Psoas muscle (tissue), 8 donors: ENCODE data around the gene ZC2HC1C. TPM values are rescaled to one million over a fixed set of nuclear protein-coding genes. Genes with fewer than 3 reads are reported as not detected.

Experiments used
- ATAC-seq, 4 donors: fragments of 200-7000 bp; cut with Tn5 transposase; one replicate each; pipeline ENCODE4 v1.9.1; 2020; ENCODE audit warnings: moderate library complexity in 3 of 4, mild to moderate bottlenecking in 2 of 4
- DNase-seq, 2 donors: peaks; one replicate each; pipeline ENCODE4 v3.0.0-alpha.2; 2020
- H3K27ac ChIP-seq: fragments of 200-600 bp; one replicate; pipeline ENCODE4 v1.8.0; 2022
- H3K27me3 ChIP-seq, 3 donors: fragments of 200-600 bp in 1 of 3; one replicate each; pipeline versions ENCODE4 v1.6.1 to v1.8.0; 2013 to 2022; ENCODE audit warnings: low read length in 2 of 3, mild to moderate bottlenecking in 2 of 3, moderate library complexity in 1 of 3; ENCODE audit not compliant: insufficient read depth in 3 of 3
- H3K36me3 ChIP-seq, 2 donors: fragments of 200-600 bp in 1 of 2; one replicate each; pipeline versions ENCODE4 v1.6.1 to v1.8.0; 2013 to 2022; ENCODE audit warnings: low read depth in 1 of 2, mild to moderate bottlenecking in 1 of 2, moderate library complexity in 1 of 2; ENCODE audit not compliant: insufficient read depth in 1 of 2
- H3K4me1 ChIP-seq: fragments of 200-600 bp; one replicate; pipeline ENCODE4 v1.8.0; 2022
- H3K4me3 ChIP-seq: fragments of 200-600 bp; one replicate; pipeline ENCODE4 v1.8.0; 2022; ENCODE audit warnings: mild to moderate bottlenecking
- H3K9me3 ChIP-seq: fragments of 200-600 bp; one replicate; pipeline ENCODE4 v1.8.0; 2022
- CTCF ChIP-seq: fragments of 200-600 bp; IDR thresholded peaks from one replicate; pipeline ENCODE4 v1.8.0; 2022; ENCODE audit warnings: antibody characterized with exemption
- WGBS, 3 donors: extraction: QIAGEN DNeasy Blood & Tissue Kit; methylation state at CpG; one replicate each; pipeline versions ENCODE4 v1.1.6 to v1.1.7; 2013; 5-methylcytosine and 5-hydroxymethylcytosine counted together
- intact Hi-C, 2 donors: fragments of 100-400 bp; cut with DNase I; formaldehyde crosslinking; loops; one replicate each; pipeline versions ENCODE4 v1.11.0 to v1.14.2; 2022
- polyA plus RNA-seq, 3 donors: library from polyadenylated mRNA; stranded (reverse); fragments of 200-250 nt; gene quantifications; one replicate each; pipeline ENCODE4 v1.2.3, GENCODE V29; 2013
- total RNA-seq, 4 donors: library from RNA; stranded (reverse); fragmentation: NEBNext Ultra II Directional in 2 of 4; extraction: Animal tissue kit (Norgen Biotek cat#: 25700) in 2 of 4; gene quantifications; one replicate each; pipeline versions ENCODE4 v1.2.1 to v1.2.4, GENCODE V29; 2021 to 2023
- donor health status: healthy with polysubstance abuse.
- donor health status: DM: no; HTN: no; CAD: no; lungs with moderate emphysema.
- donor health status: Bipolar disorder and iron deficiency.
- donor health status: healthy.
- donor health status: DM: yes; HTN: yes; CAD: no.
- donor health status: DM: no; HTN: no; CAD: no.
- donor health status: DM: no; HTN: no; CAD: no.
- donor health status: DM: yes; HTN: yes; CAD: no.

Gene ZC2HC1C
- total and polyA plus RNA-seq, 7 donors: 2.5 to 17.3 (median 4.6) TPM

- Histone ChIP-seq H3K27ac (no peak overlapping the region), H3K4me3 (no peak overlapping the region), H3K27me3 (no peaks in the 10 kb centered on the region), H3K9me3 (no peaks in the 10 kb centered on the region), H3K36me3 (peaks cover 4 to 87% of the 10 kb centered on the region in 2 donors), H3K4me1 (peaks cover 12% of the 10 kb centered on the region)
- no peak for TF ChIP-seq CTCF
- WGBS, 3 donors: 90 to 94% (median 92%) methylated on average over 2 of the region's 2 CpGs
- ATAC-seq (no peak), DNase-seq (no peak)
- intact Hi-C loops: loop anchor here in 1 of 2 donors (10.0 kb wide), 1 partner anchor 111 kb away; no protein-coding TSS in a partner anchor
These were observed 43.6 kb upstream of the ZC2HC1C start for GRCh38 chr14:75025876-75026275.

- Histone ChIP-seq H3K27ac (no peak overlapping the region), H3K4me3 (no peak overlapping the region), H3K9me3 (no peaks in the 10 kb centered on the region), H3K27me3 (no peaks in the 10 kb centered on the region), H3K4me1 (no peaks in the 10 kb centered on the region), H3K36me3 (peaks cover 4 to 88% of the 10 kb centered on the region in 2 donors)
- intact Hi-C loops: no loop called here
- no peak for ATAC-seq
- TF ChIP-seq CTCF: no peak
- DNase-seq: no peak
- 0% methylated on average over 1 of the region's 1 CpG for WGBS, 3 donors
These were observed 39.3 kb upstream of the ZC2HC1C start for GRCh38 chr14:75030147-75030546.

- WGBS, 3 donors: 92 to 96% (median 93%) methylated on average over 2 of the region's 2 CpGs
- intact Hi-C loops: no loop called here
- Histone ChIP-seq H3K27me3 (no peaks in the 10 kb centered on the region), H3K36me3 (peaks cover 0 to 89% of the 10 kb centered on the region in 2 donors), H3K9me3 (no peaks in the 10 kb centered on the region), H3K4me3 (no peak overlapping the region), H3K27ac (no peak overlapping the region), H3K4me1 (no peaks in the 10 kb centered on the region)
- ATAC-seq (no peak), DNase-seq (no peak)
- no peak for TF ChIP-seq CTCF
These were observed 36.5 kb upstream of the ZC2HC1C start for GRCh38 chr14:75032939-75033338.

- ATAC-seq (no peak), DNase-seq (no peak)
- no peak for TF ChIP-seq CTCF
- intact Hi-C loops: no loop called here
- WGBS, 3 donors: 84 to 97% (median 92%) methylated on average over 1 of the region's 1 CpG
- peaks cover 14% of the 10 kb centered on the region for H3K4me1 ChIP-seq
- no peaks in the 10 kb centered on the region for H3K9me3 ChIP-seq
- H3K27ac ChIP-seq: no peak overlapping the region
- no peaks in the 10 kb centered on the region for H3K27me3 ChIP-seq
- H3K4me3 ChIP-seq: no peak overlapping the region
- peaks cover 10 to 62% of the 10 kb centered on the region in 2 donors for H3K36me3 ChIP-seq
These were observed 28.9 kb upstream of the ZC2HC1C start for GRCh38 chr14:75040507-75040906.

GRCh38 chr14:75040959-75041358 is 28.5 kb upstream of the ZC2HC1C start:
- no peak for TF ChIP-seq CTCF
- peaks cover 10 to 57% of the 10 kb centered on the region in 2 donors for H3K36me3 ChIP-seq
- WGBS, 3 donors: 98 to 99% (median 98%) methylated on average over 2 of the region's 2 CpGs
- DNase-seq (no peak), ATAC-seq (no peak)
- intact Hi-C loops: no loop called here
- H3K4me3 ChIP-seq: no peak overlapping the region
- no peak overlapping the region for H3K27ac ChIP-seq
- peaks cover 14% of the 10 kb centered on the region for H3K4me1 ChIP-seq
- H3K9me3 ChIP-seq: no peaks in the 10 kb centered on the region
- H3K27me3 ChIP-seq: no peaks in the 10 kb centered on the region
